ENCODE measurements around the gene CUBN. TPM values are rescaled to one million over a fixed set of nuclear protein-coding genes. Genes with fewer than 3 reads are reported as not detected.

CUBN gene
- polyA plus RNA-seq, 4 donors: 100 to 272 (median 187) TPM

DNA sequence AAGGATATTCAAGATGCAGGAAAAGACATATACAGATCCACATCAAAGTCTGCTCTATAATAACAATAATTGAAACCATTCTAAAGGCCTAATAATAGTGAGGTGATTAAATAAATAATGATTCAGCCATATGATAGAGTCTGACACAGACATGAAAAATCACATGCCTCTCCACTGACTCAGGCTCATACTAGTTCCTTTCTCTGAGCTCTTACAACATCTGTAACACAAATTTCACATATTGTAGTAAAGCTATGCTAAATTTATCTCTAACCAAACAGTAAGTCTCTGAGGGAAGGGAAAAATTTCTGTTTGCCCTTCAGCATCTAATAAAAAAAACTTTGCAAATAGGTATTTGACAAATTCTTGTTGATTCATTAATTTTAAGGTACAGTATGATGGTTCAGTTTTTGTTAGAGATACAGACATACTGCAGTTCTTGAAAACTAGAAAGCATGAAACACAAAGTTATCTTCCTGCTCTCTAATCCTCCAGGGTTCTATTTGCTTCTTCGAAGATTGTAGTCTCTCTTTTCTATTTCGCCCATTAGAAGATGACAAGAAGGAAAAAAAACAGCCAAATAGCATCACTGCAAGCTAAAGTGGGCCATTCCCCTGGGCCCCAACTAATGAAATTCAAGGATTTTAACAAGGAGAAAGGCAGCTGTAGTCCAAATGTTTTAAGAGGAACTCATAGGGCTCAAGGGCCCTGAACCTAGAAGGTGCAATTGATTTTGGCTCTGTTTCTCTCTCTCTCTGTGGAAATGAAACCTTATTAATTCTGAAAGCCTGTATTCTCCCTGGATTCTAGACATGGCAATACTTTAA is 53.9 kb downstream of the CUBN start:
- DNase-seq (ENCODE audit: low read depth in 4 of 4, low spot score in 2 of 4): no peak

DNA sequence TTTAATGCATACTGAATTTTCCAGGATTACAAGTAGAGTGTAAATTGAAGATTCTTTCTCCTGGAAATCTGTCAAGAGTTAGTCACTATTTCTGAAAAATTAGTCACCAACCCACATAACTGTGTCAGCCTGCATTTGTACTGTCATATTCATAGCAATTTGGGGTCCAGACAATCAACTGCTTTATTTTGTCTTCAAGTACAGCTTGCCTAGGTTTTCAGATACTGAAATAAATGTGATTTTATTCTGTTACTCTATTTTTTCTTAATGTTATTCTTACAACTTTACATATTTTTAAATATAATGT is 55.1 kb downstream of the CUBN start:
- DNase-seq (ENCODE audit: low read depth in 4 of 4, low spot score in 2 of 4): no peak

DNA sequence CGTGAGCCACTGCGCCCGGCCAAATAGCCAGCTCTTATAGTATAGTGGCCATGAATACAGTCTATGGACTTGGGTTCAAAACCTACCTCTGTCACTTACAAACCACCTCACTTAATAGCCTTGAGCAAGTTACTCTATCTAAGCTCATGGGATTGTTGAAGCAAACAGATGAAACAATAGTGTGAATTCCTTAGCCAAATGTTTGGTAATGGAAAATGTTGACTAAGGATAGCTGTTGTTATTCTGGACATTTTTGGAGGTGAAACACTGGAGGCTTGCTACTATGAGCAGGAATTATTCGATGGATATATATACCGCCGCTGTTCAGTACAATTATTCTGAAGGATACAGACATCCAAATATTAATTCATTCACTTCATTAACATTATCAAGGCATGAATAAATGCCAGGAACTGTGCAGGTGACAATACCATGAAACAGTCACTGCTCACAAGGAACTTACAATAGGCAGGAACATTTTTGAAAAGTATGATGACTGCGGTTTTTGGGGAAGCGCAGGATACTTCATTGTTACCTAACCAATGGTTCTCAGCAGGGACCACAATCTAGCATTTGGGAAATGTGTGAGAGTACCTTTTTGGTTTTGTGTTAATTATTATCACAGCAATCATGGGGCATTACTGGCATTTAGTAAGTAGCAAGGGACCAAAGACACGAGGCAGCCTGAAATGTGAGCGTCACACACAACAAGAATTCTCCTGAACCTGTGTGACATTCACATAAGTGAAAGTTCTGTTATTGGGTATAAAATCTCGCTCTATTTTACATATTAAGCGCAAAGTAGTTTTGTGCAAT is 55.7 kb downstream of the CUBN start:
- DNase-seq (ENCODE audit: low read depth in 4 of 4, low spot score in 2 of 4): no peak

DNA sequence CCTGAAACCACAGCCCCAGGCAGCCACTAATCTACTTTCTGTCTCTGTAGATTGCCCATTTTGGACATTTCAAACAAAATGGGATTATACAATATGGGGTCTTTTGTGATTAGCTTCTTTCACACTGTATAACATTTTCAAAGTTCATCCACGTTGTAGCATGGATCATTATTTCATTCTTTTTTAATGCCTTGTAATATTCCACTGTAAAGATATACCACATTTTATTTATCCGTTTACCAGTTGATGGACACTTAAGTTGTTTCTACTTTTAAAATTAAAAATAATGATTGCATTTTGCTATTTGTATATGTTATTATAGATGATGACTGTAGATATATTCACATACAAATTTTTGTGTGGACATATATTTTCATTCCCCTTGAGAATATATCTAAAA is 60.7 kb downstream of the CUBN start:
- no peak for DNase-seq (ENCODE audit: low read depth in 4 of 4, low spot score in 2 of 4)

DNA sequence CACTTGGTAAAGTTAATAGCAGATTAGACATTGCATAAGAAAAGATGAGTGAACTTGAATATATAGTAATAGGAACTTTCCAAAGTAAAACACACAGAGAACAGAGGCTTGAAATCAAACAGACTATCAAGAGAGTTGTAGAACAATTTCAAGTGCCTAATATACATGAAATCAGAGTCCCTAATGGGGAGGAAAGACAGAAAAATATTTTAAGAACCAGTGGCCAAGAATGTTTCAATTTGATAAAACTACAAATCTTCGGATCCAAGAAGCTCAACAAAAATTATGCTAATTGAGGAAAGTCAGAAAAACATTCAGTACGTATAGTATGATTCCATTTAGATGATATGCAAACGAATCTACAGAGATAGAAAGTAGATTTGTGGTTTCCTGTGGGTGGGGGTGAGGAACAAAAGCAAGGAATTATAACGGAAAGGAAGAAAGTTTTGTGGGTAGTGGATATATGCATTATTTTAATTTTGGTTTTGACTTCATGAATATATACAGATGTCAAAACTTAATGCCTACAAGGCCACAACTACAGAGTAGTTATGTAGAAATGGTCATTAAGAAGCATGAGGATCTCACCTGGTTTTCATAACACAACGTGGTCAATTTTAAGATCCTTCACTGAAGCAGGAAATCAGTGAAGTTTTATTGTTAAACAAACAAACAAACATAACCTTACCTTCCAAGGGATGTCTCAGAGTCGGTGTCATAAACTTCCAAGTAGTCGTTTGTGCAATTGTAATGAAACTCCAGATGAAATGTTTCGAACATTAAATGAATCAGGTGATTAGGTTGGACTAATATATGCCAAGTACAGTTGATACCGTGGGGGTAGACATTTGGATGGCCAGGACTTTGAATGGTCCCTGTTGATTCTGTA is 62.0 kb downstream of the CUBN start:
- no peak for DNase-seq (ENCODE audit: low read depth in 4 of 4, low spot score in 2 of 4)

DNA sequence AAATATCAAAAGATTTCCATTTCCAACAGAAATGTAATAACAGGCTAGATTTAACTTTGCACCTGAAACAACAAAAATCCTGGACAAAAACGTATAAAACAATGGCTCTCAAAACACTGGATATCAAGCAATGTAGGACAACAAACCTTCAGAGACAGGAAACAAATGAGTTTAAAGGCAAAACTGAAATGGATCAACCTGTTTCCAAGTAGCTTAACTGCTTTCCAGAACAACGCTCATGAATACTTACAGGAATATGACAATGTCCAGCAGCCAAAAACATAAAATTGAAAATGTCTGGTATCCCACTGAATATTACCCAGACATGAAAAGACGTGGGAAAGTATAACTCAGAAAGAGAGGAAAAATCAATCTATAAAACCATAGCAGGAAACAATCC is 62.8 kb downstream of the CUBN start:
- DNase-seq (ENCODE audit: low read depth in 4 of 4, low spot score in 2 of 4): no peak

DNA sequence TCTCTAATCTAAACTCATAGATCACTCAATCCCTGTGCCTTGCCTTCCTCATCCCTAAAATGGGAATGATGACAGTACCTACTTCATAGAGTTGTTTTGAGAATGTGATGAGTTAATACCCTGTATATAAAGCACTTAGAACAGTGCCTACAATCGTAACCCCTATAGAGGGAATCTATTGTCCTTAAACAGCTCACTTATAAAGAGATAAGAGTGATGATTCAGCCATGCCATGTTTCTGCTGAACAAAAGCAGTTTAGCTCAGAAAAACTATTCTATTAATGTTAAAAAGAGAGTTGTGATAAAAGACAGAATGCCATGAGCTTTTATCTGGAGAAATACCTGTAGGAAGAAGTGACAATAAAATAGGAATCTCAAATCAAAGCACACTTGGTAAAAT is 63.6 kb downstream of the CUBN start:
- DNase-seq (ENCODE audit: low read depth in 4 of 4, low spot score in 2 of 4): no peak

DNA sequence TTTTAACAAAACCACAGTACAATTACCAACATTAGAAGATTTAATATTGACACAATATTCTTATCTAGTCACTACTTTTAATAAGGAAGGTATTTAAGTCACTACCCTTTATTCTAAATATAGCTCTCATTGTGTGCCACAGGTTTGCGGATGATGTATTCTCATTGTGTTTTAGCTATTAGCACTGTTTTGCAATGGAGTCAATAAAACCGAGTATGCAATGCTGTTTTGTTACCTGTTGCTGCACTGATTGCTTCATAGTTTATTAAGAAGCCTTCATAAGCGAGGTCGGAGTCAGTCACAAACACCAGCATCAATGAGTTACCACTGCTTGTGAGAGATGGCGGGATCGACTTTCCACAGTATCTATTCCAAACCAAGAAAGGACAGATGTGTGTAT is 64.3 kb downstream of the CUBN start:
- no peak for DNase-seq (ENCODE audit: low read depth in 4 of 4, low spot score in 2 of 4)

DNA sequence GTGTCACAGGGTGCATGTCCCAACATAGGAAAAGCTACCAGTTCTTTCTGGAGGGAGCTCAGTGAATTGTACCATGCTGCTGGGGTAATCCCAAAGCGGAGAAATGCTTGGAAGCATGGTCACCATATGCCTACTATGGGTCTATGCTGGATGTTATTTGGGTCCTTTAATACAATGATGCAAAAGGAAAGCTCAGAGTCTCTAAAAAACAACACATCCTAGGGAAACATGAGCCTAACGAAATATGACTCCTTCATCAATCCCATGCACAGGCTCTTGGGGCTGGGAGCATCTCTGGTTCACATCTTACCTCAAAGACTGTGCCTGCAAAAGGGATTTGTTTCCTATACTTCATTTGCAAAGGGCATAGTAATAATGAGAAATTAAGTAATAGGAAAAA is 65.2 kb downstream of the CUBN start:
- no peak for DNase-seq (ENCODE audit: low read depth in 4 of 4, low spot score in 2 of 4)

DNA sequence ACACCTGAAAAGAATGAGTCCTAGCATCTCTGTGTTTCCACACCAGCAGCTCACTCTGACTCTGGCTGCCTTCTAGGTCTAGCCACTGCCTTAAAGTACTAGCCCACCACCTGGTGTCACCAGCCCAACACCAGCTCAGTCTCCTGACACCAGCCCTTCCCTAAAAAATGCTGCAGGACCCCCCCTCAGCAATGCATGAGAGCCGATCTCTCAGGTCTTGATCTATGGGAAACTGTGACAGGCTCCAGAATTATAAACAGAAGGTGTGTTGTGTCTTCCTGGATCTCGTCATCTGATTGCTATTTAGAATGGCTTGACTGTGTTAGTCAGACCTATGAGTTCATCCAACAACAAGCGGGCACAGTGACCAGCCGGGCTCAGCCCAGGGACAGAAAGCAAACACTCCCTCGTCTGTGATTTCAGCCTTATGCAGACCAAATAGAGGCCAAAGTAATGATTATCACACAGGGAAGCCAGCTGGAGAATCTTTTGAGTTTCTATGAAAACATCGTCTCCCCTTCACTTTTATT is 66.6 kb downstream of the CUBN start:
- no peak for DNase-seq (ENCODE audit: low read depth in 4 of 4, low spot score in 2 of 4)

DNA sequence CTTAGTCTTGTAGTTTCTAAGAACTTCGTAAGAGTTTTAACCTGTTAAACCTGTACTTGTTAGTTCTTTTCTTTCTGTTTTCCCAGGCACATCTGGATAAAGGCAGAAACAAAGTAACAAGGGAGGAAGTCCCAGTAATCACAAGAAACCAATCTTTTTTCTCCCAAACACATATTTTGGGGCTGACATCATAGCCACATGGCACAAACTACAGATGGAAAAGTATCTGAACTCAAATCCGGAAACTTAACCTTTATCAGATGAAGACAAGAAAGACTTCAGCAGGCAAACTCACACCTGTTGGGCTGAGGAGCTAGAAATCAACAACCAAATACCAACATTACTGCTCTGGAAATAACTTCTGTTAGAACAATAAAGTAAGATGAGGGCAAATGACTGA is 67.1 kb downstream of the CUBN start:
- DNase-seq (ENCODE audit: low read depth in 4 of 4, low spot score in 2 of 4): no peak

DNA sequence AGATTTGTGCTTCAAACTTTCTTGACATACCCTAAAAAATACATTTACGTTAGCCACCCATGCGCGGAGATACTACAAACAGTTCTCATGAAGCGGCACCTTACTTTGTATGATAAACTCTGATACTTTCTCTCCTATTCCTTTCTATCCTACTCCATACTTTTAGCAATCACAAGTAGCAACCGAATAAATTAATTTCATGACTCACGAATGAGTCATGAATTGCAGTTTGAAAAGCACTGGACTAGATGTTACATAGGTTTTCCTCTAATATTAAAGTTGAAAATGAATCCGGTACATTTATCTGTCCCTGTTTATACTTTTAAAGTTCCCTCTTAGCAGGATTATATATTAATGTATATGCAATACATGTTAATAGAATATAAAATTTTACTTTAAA is 67.6 kb downstream of the CUBN start:
- DNase-seq (ENCODE audit: low read depth in 4 of 4, low spot score in 2 of 4): no peak

DNA sequence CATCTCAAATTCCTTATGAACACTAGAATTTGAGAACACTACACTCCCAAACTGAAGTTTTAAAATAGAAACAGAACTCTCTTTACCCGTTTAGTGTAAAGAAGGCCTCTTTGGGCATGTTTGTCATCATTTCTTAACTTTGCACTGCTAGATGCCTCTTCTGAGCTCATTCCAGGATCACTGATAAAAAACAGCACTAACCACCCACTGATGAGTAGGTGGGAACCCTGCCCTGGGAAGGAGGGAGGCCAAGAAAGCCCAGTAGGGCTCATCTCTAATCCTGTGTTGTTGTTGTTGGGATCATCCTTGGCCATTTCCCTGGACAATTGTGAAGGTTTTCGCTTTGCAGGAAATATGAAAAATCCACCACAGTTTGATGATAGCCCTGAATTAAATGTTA is 68.2 kb downstream of the CUBN start:
- DNase-seq (ENCODE audit: low read depth in 4 of 4, low spot score in 2 of 4): no peak

DNA sequence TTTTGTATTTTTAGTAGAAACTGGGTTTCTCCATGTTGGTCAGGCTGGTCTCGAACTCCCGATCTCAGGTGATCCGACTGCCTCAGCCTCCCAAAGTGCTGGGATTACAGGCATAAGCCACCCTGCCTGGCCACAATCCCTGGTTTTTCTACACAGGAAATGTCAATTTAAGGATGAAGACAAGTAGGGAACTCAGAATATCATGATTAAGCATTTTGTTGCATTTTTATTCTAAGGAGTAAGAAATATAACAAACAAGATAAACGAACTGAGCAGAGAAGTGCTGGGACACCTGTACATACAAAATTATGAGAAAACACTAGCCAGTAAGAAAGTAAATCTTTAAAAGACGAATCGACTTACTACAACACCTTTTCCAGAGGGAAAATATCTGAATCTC is 69.3 kb downstream of the CUBN start:
- DNase-seq (ENCODE audit: low read depth in 4 of 4, low spot score in 2 of 4): no peak

DNA sequence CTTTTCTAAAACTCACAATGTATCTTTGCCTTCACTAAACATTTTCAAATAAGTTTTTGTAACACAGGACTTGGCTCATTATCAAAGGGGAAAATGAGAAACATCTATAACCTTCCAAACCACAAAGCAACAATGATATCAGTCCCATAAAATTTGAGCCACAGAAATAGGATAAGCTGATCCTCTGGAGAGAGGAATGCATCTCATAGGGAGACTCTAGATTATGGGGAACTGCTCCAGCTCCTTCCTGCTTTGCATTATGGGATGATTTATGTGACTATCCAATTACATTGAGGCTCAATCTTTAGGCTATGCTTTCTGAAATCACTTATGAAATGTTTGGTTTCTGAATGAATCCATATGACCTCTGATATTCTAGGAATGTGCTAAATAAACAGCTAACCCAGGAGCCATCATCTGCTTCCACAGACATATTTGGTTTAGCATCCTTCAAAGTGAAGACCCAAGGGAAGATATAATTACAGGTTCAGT is 70.4 kb downstream of the CUBN start:
- DNase-seq (ENCODE audit: low read depth in 4 of 4, low spot score in 2 of 4): no peak

DNA sequence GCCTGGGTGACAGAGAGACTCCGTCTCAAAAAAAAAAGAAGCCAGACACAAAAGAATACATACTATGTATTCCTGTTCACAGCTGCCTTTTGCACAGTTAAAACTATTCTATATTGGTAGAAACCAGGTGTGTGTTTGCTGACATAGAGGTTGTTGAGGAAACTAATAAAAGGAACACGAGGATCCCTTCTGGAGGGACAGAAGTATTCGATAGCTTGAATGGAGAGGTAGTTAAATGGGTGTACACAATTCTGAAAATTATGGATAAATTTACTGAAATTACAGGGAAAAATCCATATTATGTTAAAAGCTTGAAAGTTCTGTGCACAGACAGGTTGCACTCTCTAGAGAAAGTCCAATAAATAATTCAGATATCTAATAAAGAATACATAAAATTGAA is 71.5 kb downstream of the CUBN start:
- DNase-seq (ENCODE audit: low read depth in 4 of 4, low spot score in 2 of 4): no peak

DNA sequence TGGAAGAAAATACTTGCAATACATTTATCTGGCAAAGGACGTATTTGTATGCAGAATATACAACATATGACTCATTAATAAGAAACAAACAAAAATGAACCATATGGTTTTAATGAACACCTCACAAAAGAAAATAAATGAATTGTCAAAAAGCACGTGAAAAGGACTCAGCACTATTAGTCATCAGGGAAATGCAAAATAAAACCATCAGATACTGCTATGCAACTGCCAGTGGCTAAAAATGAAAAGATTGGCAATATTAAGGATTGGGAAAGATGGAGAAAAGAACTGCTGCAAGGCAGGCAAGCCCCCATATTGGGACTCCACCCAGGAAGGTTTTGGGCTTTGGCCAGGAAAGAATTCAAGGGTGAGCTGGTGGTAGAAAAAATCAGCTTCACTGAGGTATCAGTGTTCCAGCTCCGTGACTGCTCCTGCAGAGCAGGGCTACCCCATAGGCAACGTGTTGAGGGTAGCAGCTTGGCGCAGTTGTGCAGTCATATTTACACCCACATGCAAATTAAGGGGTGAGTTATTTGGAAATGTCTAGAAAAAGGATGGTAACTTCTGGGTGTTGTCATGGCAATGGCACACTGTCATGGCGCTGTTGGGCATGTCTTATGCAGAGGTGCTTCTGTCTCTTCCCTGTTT is 72.7 kb downstream of the CUBN start:
- DNase-seq (ENCODE audit: low read depth in 4 of 4, low spot score in 2 of 4): no peak

DNA sequence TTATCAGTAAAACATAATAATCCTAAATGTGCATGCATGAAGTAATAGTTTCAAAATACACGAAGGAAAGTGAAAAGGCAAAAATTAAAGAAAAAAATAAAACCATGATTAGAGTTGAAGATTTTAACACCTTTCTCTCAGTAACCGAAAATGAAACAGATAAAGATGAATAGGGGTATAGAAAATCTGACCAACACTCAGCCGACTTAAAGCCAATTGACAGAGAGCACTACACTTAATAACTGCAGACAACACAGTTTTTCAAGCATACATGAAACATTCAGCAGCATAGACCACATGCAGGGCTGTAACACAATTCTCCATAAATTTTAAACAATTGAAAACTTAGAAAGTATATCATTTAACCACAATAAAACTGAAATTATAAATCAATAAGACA is 76.1 kb downstream of the CUBN start:
- no peak for DNase-seq (ENCODE audit: low read depth in 4 of 4, low spot score in 2 of 4)

DNA sequence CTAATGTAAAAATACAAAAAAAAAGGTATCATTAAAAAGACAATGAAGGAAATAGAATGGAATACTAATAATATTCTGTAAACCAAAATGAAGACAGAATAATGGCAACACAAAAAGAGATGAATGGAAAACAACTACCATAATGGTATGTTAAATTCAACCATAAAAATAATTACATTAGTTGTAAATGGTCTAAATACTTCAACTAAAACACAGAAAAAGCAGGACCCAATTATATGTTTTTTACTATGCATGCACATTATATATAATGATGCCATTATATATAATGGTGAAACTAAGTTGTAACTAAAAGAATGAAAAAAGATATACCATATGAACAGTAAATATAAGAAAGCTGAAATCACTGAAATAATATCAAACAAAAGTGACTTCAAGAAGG is 76.5 kb downstream of the CUBN start:
- DNase-seq (ENCODE audit: low read depth in 4 of 4, low spot score in 2 of 4): no peak

DNA sequence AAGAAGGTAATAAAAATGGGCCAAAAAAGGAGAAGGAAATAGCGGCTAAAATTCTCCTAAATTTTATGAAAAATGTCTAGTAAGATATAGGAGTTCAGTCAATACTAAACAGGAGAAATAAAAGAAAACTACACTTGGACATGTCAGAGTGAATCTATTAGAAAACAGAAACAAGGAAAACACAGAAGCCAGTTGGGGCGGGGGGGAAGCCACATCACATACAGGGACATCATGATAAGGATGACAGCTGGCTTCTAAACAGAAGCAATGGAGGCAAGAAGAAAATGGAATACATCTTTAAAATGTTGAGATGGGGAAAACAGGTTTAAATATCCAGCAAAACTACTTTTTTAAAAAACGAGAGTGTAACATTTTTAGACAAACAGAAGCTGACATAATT is 77.8 kb downstream of the CUBN start:
- no peak for DNase-seq (ENCODE audit: low read depth in 4 of 4, low spot score in 2 of 4)

Data from left renal cortex interstitium (tissue), 4 donors.